Breast epithelium (tissue), 4 donors: ENCODE data around the gene TCOF1. TPM values are rescaled to one million over a fixed set of nuclear protein-coding genes. Genes with fewer than 3 reads are reported as not detected.

Source experiments
- DNase-seq, 2 donors: peaks; one replicate each; pipeline ENCODE4 v3.0.0-alpha.2; 2019; ENCODE audit warnings: low spot score in 2 of 2
- H3K27ac ChIP-seq, 2 donors: fragments of 200-600 bp; sonication (generic) in 1 of 2; one replicate each; pipeline ENCODE4 v1.5.1; 2016 to 2019; ENCODE audit warnings: mild to moderate bottlenecking in 1 of 2
- H3K27me3 ChIP-seq, 2 donors: fragments of 200-600 bp; sonication (generic) in 1 of 2; one replicate each; pipeline versions ENCODE4 v1.5.1 to v1.6.0; 2017 to 2019; ENCODE audit warnings: control low read depth in 1 of 2, mild to moderate bottlenecking in 1 of 2
- H3K36me3 ChIP-seq: fragments of 200-600 bp; one replicate; pipeline ENCODE4 v1.5.1; 2019
- H3K4me1 ChIP-seq, 2 donors: fragments of 200-600 bp; sonication (generic); one replicate each; pipeline ENCODE4 v1.5.1; 2016 to 2019; ENCODE audit warnings: control low read depth in 1 of 2
- H3K4me3 ChIP-seq, 3 donors: fragments of 200-600 bp; sonication (generic); 1 replicate in 2 of 3; 2 replicates in 1 of 3; pipeline ENCODE4 v1.5.1; 2016 to 2019; ENCODE audit warnings: mild to moderate bottlenecking in 3 of 3, moderate library complexity in 2 of 3
- H3K9me3 ChIP-seq, 2 donors: fragments of 200-600 bp; sonication (generic) in 1 of 2; one replicate each; pipeline ENCODE4 v1.5.1; 2016 to 2019; ENCODE audit warnings: control low read depth in 1 of 2
- CTCF ChIP-seq, 3 donors: fragments of 450-650 bp; IDR thresholded peaks; one replicate each; pipeline ENCODE4 v1.5.1; 2016 to 2017; ENCODE audit warnings: antibody characterized with exemption in 3 of 3, mild to moderate bottlenecking in 3 of 3, moderate library complexity in 3 of 3
- POLR2A ChIP-seq: fragments of 450-650 bp; IDR thresholded peaks from one replicate; pipeline ENCODE4 v1.6.1; 2016; ENCODE audit warnings: antibody characterized with exemption, mild to moderate bottlenecking, moderate library complexity
- POLR2AphosphoS5 ChIP-seq, 3 donors: sonication (generic); formaldehyde crosslinking; IDR thresholded peaks; one replicate each; pipeline ENCODE4 v1.6.1; 2017; ENCODE audit warnings: antibody characterized with exemption in 3 of 3
- intact Hi-C: fragments of 100-400 bp; cut with DNase I; formaldehyde crosslinking; loops from one replicate; pipeline ENCODE4 v1.15.1; 2023; ENCODE audit warnings: low total_unique reads
- total RNA-seq, 3 donors: library from RNA; depleted of rRNA; stranded (reverse); fragments of >200 nt; gene quantifications; one replicate each; pipeline ENCODE4 v1.1.0, GENCODE V29; 2016

TCOF1 gene
- total RNA-seq, 3 donors from 2014 or later: 20.6 to 37.7 (median 36.1) TPM

GRCh38 chr5:150329881-150330876, 27.3 kb upstream of the TCOF1 start:
- intact Hi-C loops: no loop called here
- no peak overlapping the region for H3K4me3 ChIP-seq
- no peaks in the 10 kb centered on the region for H3K9me3 ChIP-seq
- H3K4me1 ChIP-seq: no peaks in the 10 kb centered on the region
- H3K27ac ChIP-seq: no peak overlapping the region
- H3K27me3 ChIP-seq: no peaks in the 10 kb centered on the region
- H3K36me3 ChIP-seq: no peaks in the 10 kb centered on the region
- no peak for DNase-seq
- no peak for TF ChIP-seq POLR2AphosphoS5 (IDR thresholded peaks at IDR 0.05)
- no peak for TF ChIP-seq CTCF (IDR thresholded peaks at IDR 0.05)
- no peak for TF ChIP-seq POLR2A

DNA sequence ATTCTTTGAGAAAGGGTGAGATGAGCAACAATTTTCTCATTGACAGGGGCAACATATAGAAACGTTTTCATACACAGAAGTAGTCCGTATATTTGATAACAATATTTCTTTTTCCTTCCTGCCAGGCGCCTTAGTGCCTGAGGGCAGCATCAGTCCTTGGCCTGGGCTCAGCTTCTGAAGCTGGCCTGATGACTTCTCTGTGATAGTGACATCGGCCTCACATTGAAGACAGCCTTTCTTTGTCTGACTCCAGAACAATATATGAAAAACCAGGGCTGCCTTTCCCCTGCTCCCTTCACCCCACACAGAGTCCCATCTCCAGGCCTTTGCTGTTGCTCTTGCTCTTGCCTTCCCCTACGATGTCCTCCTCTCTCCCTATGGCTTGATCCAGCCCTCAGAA, 24.1 kb upstream of the TCOF1 start:
- Histone ChIP-seq H3K4me3 (no peak overlapping the region), H3K27ac (no peak overlapping the region), H3K9me3 (no peaks in the 10 kb centered on the region), H3K4me1 (no peaks in the 10 kb centered on the region), H3K27me3 (no peaks in the 10 kb centered on the region), H3K36me3 (no peaks in the 10 kb centered on the region)
- DNase-seq: no peak
- no peak for TF ChIP-seq CTCF (IDR thresholded peaks at IDR 0.05)
- TF ChIP-seq POLR2A: no peak
- no peak for TF ChIP-seq POLR2AphosphoS5 (IDR thresholded peaks at IDR 0.05)
- intact Hi-C loops: no loop called here

DNA sequence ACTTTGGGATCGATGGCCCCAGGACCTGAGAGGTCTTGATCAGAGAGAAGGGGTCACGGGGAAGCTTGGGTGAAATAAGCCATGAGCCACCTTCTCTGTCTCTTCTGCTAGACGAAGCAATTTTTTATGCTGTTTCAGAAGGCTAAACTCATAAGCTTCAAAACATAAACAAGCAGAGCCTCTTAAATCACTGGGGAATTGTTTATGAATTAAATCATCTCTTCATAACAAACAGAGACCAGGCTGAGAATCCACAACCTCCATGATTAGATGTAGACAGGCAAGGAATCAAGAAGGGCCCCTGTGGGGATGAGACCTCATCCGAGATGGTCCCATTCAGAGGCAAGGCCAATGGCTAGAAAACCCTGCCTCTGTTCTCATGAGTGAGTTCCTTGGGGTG, 21.7 kb upstream of the TCOF1 start:
- Histone ChIP-seq H3K4me1 (no peaks in the 10 kb centered on the region), H3K9me3 (no peaks in the 10 kb centered on the region), H3K27me3 (no peaks in the 10 kb centered on the region), H3K36me3 (no peaks in the 10 kb centered on the region), H3K4me3 (no peak overlapping the region), H3K27ac (no peak overlapping the region)
- no peak for DNase-seq
- TF ChIP-seq POLR2A: no peak
- TF ChIP-seq CTCF (IDR thresholded peaks at IDR 0.05): no peak
- no peak for TF ChIP-seq POLR2AphosphoS5 (IDR thresholded peaks at IDR 0.05)
- intact Hi-C loops: no loop called here

GRCh38 chr5:150338546-150338945, 19.0 kb upstream of the TCOF1 start:
- Histone ChIP-seq H3K4me1 (no peaks in the 10 kb centered on the region), H3K36me3 (no peaks in the 10 kb centered on the region), H3K27ac (no peak overlapping the region), H3K9me3 (no peaks in the 10 kb centered on the region), H3K27me3 (no peaks in the 10 kb centered on the region), H3K4me3 (no peak overlapping the region)
- no peak for TF ChIP-seq CTCF (IDR thresholded peaks at IDR 0.05)
- TF ChIP-seq POLR2AphosphoS5 (IDR thresholded peaks at IDR 0.05): no peak
- TF ChIP-seq POLR2A: no peak
- DNase-seq: no peak
- intact Hi-C loops: no loop called here

- H3K27ac ChIP-seq: no peak overlapping the region
- H3K36me3 ChIP-seq: no peaks in the 10 kb centered on the region
- DNase-seq: no peak
- no peaks in the 10 kb centered on the region for H3K4me1 ChIP-seq
- H3K9me3 ChIP-seq: no peaks in the 10 kb centered on the region
- H3K27me3 ChIP-seq: no peaks in the 10 kb centered on the region
- intact Hi-C loops: no loop called here
- H3K4me3 ChIP-seq: no peak overlapping the region
- no peak for TF ChIP-seq POLR2AphosphoS5 (IDR thresholded peaks at IDR 0.05)
- TF ChIP-seq POLR2A: no peak
- no peak for TF ChIP-seq CTCF (IDR thresholded peaks at IDR 0.05)
These were observed 18.3 kb upstream of the TCOF1 start for GRCh38 chr5:150339165-150339564.
